Limb (tissue), 2 donors: Measurements from ENCODE around the gene ANTXR1.
"Not testable (repeated sequence)": the region's sequence is repeated elsewhere in the genome, so short reads cannot be mapped to it uniquely, and the experiment has no call there.

ENCODE experiments used
- DNase-seq, 2 donors: peaks; one replicate each; pipeline ENCODE4 v3.0.0-alpha.2; 2016; ENCODE audit errors: extremely low spot score in 2 of 2

Gene ANTXR1

DNA sequence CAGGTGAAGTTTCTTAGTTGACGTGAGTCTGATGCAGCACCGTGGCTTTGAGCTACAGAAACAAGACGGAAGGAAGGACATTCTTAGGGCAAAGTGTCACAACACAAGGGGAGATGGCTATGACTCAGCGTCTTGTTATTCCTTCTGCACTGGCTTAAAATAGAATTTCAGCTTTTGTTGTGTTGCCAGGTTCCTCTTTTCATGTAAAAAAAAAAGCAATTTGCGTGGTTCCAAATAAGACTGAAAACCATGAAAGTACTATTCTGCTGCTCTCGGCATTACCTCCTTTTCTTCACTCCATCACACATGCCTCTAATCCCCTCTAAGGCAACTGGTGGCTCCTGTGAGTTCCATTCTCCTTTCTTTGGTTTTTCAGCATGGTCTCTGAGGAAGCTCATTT, 150.1 kb downstream of the ANTXR1 start:
- DNase-seq: no peak

DNA sequence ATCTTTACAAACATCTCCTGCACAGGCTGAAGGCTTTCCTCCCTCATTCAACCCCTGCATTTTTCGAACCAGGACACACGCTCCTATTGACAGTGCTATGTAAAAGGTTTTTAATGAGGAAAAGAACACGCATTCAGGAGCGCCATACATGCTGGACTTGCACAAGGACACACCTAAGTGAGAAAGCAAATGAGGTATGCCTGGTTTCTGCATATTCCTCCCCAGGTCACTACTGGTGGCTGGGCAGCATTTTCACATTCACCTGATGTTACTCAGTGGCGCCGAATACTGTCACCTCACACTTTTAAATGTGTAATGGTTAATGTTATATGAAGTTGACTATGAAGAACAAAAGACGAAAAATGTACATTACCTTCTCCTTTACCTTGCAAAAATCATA, 150.6 kb downstream of the ANTXR1 start:
- DNase-seq: no peak

DNA sequence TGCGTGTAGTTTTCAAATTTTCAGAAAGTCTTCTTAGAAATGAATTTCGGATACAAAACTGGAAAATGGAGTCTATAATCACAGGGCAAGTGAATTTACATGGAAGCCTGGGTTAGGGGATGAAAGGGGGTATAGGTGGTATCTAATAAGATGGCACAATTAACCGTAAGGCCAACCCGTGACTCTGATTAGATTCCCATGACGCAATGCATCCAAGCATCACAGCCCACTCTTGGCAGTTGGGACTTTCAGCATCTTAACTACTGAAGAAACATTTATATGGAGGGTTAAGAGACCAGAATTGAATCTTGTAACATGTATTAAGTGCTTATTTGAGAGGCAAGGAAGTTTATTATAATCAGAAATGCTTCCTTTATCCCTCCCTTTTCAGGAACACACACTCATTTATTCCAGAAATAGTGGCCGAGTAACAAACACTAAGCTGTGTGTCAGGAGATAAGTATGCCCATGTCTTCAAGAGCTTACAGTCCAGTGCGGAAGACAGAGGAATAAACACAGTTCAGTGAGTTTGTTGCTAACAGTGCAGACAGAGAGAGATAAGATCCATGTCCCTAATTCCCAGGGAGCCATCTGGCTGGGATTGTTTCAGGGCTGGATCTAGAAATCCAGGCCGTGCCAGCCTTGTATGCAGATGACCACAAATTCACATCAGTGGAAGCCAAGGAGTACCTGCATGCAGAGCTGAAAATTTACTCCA, 151.2 kb downstream of the ANTXR1 start:
- no peak for DNase-seq

DNA sequence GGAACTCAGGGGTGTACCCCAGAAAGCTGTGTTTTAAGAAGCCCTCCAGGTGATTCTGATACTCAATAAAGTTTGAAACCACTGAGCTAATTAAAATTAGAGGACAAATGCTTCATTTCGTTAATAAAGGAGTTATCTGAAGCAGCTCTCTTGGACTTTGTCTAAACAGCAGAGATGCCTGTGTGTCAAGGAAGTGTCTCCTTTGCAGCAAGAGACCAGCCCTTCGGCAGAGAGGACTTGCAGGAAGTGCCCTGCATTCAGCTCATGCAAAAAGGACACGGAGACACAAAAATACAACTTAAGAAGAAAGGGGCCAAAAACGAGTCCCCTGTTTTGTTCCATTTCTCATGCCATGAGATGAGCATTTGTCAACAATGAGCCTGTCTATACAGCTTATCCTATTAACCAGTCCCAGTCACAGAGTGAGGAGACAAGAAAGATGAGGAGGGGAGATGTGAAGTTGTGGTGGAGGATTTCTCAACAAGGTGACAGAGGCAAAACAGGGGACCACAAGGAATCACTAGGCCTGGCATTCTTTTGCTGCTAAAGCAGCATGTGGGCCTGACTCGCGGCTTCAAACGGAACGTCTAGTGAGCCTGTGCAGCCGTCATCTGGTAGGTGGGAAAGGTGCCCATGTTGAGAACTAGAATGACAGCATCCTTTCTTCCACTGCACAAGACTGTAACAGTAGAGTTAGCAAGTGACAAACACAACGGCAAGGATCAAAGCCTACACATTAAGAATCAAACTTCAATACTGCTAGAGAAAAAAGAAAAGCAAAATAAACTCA, 152.3 kb downstream of the ANTXR1 start:
- no peak for DNase-seq

DNA sequence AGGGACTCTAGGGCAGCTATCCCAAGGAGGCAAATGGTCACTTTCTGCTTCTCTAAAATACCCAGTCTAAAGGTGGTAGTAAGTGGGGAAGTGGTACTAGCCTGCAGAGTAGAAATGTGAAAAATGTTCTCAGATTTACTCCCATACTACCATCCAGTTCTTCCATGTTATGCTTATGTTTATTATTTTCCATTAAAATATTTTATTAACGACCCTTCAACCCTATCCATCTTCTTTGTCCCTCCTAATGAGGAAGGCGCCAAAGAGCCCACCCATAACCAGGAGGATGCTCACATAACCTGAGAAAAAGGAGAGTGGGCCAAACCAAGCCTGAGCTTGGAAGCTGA, 153.5 kb downstream of the ANTXR1 start:
- DNase-seq: no peak

DNA sequence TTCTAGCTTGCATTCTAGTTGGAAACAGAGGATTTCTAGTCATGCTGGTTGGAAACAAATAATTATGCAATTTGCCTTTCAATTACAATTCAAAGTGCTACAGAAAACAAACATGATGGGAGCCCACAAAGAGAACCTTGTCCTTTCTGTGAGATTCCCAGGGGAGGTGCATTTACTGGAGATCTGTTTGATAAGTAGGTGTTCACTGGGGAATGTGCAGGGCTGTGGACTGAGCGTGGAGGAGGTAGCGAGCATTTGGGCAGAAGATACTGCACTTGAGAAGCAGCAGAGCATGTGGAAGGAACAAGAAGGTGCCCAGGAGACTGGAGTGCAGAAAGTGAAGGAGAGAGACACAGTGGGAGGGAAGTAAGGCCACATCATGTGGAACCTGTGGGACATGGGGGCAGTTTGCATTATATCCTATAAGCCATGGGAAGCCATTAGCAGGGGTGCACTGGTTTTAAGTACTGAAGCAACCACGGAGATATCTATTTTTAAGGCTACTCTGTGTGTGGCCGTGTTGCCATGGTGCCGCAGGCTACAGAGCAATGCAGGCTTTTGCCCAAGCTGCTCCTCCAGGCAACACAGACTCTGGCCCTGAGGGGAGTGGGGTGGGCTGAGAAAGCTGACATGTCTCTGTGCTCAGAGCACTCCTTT, 154.0 kb downstream of the ANTXR1 start:
- DNase-seq: no peak

DNA sequence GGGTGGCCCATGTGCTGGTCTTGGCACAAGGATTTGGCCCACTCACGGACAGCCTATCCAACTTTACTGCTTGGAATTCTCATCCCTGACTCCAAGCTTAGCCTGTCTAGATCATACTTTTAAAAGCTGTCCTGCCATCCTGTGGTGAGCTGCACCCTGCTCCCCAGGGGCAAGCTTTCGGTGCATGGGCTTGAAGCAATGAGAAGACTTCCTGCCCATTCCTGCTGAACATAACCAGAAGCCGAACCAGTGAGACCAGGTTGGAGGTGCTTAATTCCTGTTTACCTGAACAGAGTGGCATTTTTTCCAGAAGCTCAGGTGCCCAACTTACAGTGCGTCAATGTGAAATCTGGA, 154.5 kb downstream of the ANTXR1 start:
- DNase-seq: no peak

DNA sequence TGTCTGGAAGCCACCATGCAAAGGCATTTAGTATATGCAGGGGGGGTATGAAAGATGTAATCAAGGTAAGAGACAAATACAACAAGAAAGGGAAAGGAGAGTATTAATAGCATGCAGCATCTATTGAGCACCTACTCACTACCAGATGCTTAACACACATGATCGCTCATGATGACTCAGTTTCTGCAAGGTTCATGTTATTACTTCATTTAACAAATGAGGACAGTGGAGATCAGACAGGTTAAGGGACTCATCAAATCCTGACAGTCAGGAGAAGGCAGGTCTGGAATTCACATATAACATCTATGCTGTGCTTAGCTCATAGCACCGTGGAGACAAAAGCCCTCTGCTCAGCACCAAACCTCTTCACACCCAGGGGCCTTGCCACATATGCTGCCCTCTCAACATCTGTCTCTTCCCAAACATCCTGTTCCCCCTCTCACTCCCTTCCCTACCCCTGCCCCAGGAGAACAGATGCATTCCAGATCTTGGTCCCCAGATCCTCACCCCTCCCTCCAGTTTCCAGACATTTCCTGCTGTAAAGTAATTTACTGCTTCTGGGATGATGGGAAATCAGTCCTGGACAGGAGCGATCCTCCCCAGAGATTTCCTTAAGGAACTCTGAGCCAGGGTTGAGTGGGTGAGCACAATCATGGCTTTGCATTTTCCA, 155.3 kb downstream of the ANTXR1 start:
- DNase-seq: no peak

DNA sequence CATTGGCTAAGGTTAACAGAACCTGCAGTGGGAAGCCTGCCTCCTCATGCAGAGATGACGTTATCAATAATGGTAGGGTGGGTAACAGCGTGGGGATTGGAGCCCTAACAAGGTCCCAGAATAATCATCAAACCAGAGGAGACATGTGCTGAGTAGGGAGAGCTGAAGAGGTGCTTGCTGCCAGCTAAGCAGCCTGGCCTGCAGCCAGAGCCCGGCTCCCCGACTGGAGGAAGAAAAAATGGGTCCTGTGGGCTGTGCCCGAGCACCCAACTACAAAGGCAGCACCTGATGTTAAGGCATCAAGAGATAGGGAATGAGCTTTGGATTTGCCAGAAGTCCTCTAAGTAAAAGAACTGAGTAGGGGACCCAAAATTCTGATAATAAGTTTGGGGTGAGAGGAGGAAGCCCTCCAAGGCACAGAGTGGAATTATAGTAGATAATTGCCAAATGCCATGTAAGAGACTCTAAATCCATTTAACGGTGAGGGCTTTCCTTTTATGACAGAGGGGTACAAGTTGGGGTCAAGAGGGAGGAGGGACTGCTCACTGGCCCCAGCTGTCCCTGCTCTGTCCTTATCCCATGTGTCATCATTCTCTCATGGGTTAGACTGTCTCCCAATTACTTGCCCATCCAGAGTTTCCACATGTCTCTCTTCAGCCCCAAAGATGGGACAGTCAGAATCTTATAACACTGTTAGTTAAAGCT, 156.1 kb downstream of the ANTXR1 start:
- DNase-seq: no peak

DNA sequence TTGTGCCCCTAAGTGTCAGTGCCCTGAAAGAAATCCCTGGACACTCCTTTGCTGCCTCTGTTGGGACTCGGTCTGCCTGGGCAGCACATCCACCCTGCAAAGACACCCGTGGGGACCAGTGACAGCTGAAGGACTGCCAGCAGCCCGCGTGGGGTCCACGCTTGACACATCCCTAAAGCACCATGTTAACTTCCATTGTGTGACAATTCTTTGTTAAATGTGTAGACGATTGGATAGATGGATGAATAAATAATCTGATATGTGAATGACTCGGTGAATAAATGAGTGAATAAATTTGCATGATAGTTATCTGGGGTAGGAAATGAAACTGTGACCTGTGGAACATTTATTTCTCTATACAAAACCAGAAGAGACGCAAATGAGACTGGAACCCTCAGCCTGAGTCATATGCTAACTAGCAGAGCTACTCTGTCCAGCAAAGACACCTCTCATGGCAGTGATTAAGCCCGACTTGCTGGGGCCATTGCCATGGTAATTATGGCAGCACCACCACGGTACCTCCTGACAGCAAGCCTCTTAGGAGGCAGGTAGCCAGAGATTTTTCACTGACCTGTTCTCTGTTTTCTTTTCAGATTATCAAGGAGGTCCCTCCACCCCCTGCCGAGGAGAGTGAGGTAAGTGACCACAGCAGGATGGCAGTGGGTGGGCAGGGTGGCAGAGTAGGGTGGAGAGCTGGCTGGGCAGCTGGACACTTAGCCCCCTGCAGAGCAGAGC, 156.8 kb downstream of the ANTXR1 start:
- DNase-seq: no peak

DNA sequence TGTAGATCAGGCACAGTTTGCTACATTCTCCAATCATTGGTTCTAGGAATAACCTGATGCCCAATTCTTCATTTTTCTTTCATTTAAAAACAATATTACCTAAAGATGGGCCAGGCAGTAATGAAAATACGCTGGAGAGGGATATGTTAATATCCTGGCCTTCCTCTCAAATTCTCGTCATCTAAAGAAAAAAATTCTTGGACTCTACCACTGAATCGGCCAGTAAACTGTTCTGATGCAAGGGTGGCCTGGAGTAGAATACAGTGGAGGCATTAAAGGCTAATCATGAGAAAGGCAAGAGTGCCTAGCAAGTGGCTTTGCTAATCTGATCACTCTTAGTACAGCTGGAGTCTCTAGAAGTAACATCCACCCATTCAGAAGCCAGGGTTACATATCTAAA, 157.7 kb downstream of the ANTXR1 start:
- no peak for DNase-seq

DNA sequence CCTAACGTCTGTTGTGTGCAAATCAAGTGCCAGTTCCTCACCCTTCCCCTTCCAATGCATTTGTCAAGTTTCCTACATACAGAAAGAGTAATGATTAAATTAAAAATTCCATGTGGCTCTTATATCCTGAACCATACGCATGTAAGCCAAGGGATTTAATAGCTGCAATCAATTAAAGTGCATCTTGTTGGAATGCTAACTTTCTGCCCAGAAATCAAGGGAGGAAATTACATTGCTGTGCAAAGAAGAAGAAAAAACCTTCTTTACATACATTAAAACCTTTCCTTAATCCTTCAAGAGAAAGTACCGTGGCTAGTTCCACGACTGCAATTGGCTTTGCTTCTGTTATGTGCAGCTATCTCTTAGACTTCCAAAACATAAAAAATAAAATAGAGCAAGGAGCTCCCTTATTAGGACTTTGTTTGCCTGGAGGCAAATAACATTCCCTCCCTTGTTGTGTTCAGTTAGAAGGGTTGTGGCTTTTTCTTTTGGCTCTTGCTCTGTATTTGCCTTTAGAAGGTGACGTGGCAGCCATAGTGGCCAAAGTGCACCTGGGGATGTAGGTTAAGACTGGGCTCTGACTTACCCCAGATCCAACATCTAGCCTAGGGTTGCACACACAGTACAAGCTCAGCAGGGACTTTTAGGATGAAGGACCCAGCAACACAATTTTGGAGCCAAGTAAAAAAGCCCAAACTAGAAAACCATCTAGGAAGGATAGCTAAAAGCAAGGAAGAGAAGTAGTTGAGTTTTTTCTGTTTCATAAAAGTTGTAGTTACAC, 158.3 kb downstream of the ANTXR1 start:
- no peak for DNase-seq

DNA sequence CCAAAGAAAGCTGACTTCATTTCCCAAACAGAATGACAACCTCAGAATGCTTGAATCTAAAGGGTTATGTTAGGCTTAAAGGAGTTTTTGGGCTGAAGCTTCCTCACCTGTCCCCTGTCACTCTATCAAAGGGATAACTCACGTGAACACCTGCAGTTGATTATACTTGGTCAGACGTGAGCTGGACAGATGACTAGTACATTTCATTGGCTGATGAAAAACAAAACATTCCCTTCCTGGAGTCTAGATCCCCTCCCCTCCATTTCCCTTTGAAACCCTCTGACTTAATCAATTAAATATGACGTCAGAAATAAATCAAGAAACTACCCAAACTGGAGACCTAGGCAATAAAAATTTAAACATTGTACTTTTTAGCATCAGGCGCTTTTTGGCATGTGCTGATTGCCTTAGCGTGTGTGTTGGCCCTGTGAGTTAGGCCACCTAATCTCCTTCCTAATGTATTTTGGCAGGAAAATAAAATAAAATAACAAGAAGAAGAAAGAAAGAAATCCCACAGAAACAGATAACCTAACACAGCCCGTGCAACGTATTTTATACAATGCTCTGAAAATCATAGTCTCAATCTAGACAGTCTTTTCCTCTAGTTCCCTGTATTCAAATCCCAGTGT, 159.0 kb downstream of the ANTXR1 start:
- DNase-seq: no peak

DNA sequence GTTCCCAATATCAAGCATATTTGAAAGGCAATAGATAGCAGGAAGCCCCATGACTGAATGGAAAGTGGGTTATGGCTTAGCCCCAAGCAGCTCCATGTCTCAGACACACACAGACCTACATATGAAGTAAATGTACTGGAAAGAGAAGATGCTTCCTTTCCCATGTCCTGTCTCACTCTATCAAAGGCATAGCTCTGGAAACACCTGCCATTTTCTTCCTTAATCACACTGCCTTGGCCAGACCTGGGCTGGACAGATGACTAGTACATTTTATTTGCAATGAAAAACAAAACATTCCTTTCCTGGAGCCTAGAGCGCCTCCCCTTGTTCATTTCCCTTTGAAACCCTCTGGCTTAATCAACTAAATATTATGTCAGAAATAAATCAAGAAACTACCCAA, 160.7 kb downstream of the ANTXR1 start:
- no peak for DNase-seq

DNA sequence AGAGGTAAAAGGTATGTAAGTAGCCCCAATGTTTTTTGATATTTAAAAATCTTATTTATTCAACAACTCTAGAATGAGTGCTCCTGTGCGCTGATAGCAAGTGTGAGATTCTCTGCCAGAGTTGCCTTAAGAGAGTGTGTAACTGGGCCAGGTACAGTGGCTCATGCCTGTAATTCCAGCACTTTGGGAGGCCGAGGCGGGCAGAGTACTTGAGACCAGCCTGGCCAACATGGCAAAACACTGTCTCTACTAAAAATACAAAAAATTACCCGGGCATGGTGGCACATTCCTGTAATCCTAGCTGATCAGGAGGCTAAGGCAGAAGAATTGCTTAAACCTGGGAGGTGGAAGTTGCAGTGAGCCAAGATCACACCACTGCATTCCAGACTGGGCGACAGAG, 161.2 kb downstream of the ANTXR1 start:
- not testable (repeated sequence) for DNase-seq

DNA sequence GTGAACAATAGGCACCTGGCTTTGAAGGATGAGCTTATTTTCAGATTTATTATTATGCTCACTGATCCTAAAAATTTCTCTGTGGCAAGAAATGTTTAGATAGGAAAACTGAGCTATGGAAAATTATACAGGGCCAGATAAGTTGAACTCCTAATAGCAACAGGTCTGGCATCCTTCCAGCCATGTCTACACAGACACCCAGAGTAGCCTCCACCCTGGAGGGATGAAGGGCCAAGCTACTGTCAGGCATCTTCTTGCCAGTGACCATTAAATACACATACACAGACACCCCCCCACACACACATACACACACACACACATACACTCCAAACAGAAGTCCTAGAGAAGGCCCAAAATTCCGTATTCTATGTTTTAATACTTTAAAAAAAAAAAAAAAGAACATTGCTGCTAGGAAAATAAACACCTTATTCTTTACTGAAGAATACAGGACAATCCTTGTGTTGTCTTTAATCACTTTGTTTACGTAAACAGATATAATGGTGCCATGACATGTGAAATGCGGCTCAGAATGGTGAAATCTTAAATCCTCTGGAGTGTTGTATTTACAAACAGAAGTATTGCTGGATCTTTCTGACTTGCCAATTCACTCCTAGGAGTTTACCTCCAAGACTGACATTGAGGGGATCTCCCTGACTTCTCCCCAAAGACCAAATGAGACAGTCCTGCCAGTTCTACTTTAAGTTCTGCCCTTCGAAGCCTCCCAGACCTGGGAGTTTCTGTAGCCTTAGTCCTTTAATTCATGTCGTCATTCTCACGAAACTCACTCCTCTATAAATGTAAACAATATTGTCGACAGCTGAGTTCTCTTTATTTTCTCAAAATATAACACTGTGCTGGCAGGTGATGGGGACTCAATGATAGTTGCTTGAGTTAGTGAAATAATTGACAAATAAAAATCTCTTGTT, 163.1 kb downstream of the ANTXR1 start:
- no peak for DNase-seq

DNA sequence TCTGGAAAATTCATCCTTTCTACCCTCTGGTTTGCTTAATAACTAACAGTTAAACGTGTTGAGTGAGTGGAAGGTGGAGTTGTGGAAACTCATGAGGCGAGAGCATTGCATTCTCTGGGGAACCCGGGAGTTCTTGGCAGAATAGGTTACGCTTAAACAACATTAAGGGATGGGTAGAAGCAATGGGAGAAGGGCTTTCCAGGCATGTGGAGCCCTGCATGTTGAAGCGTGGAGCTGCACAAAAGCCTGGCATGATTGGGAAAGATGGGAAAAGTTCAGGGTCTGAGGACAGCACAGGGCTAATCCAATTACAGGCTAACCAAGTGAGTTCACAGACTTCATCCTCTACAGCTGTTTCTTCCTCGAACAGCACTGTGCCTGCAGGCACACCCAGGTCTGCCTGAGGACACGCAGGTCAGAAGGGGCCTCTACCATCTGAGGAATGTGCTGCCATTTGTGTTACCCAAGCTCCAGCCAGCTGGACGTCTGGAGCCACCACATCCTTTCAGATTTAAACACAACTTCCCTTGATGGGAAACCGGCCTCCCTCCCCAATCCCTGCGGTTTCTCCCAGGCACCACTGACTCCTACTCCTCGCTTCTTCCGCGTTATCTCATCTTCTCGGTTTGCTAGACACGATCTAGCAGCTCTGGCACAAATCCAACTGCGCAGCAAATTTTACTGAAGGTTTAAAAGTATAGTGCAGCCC, 164.2 kb downstream of the ANTXR1 start:
- peak; percentile 51 to 52 for DNase-seq
